PC-9 (cell line): ENCODE measurements around the gene ITGB5.

Experiments
- CTCF ChIP-seq: fragments of 200-600 bp; sonication (generic); conservative IDR thresholded peaks from 2 replicates; pipeline ENCODE4 v1.6.1; 2017; ENCODE audit warnings: mixed run types, antibody characterized with exemption, mild to moderate bottlenecking, moderate library complexity
- EZH2 ChIP-seq: fragments of 200-600 bp; sonication (generic); IDR thresholded peaks from 2 replicates; pipeline ENCODE4 v1.8.0; 2017; ENCODE audit warnings: antibody characterized with exemption, low read depth

GRCh38 chr3:124766113-124767095, 120.8 kb downstream of the ITGB5 start:
- TF ChIP-seq CTCF (no peak), EZH2 (no peak)
